Fibroblast of mammary gland (primary cell): Measurements from ENCODE around the gene WNT5B.

Experiments
- DNase-seq: peaks from one replicate; pipeline ENCODE4 v3.0.0-alpha.2; 2010; ENCODE audit warnings: low read depth
- H3K4me3 ChIP-seq: 2 replicates; pipeline ENCODE4 v1.5.1; 2011; ENCODE audit warnings: low read depth, mild to moderate bottlenecking, low read length, moderate library complexity; ENCODE audit not compliant: control insufficient read depth
- CTCF ChIP-seq: conservative IDR thresholded peaks from 2 replicates; pipeline ENCODE4 v1.5.1; 2011; ENCODE audit warnings: low read depth, low read length, inconsistent platforms; ENCODE audit not compliant: control insufficient read depth, insufficient read depth

WNT5B gene

GRCh38 chr12:1634590-1635191 lies 5.7 kb downstream of the WNT5B start:
- peak; percentile 91 for TF ChIP-seq CTCF

GRCh38 chr12:1635301-1636095 lies 6.5 kb downstream of the WNT5B start:
- no peak for TF ChIP-seq CTCF
- DNase-seq = no peak
- H3K4me3 ChIP-seq = no peak overlapping the region

More at GRCh38 chr12:1634590-1635191, 5.7 kb downstream of the WNT5B start:
- DNase-seq = peak; percentile 74
- H3K4me3 ChIP-seq = no peak overlapping the region

- no peak for DNase-seq
- no peak for TF ChIP-seq CTCF
- H3K4me3 ChIP-seq = no peak overlapping the region
Observed at GRCh38 chr12:1638203-1638602, 9.2 kb downstream of the WNT5B start.

GRCh38 chr12:1639538-1639937 lies 10.5 kb downstream of the WNT5B start:
- DNase-seq = no peak
- no peak overlapping the region for H3K4me3 ChIP-seq
- no peak for TF ChIP-seq CTCF

GRCh38 chr12:1640328-1641234 lies 11.6 kb downstream of the WNT5B start:
- no peak for TF ChIP-seq CTCF
- no peak for DNase-seq
- no peak overlapping the region for H3K4me3 ChIP-seq

- no peak overlapping the region for H3K4me3 ChIP-seq
- no peak for TF ChIP-seq CTCF
- no peak for DNase-seq
Observed at GRCh38 chr12:1642513-1642912, 13.5 kb downstream of the WNT5B start.
